ENCODE measurements around the gene C11orf42. TPM values are rescaled to one million over a fixed set of nuclear protein-coding genes. Genes with fewer than 3 reads are reported as not detected.

C11orf42 gene
- not detected for total RNA-seq

GRCh38 chr11:6205366-6205765 is at the start of gene C11orf42:
TSS of gene C11orf42 (plus strand) at chr11:6205557. CDS start at chr11:6205616, 59 bp downstream.
- DNase-seq, result no peak

DNA sequence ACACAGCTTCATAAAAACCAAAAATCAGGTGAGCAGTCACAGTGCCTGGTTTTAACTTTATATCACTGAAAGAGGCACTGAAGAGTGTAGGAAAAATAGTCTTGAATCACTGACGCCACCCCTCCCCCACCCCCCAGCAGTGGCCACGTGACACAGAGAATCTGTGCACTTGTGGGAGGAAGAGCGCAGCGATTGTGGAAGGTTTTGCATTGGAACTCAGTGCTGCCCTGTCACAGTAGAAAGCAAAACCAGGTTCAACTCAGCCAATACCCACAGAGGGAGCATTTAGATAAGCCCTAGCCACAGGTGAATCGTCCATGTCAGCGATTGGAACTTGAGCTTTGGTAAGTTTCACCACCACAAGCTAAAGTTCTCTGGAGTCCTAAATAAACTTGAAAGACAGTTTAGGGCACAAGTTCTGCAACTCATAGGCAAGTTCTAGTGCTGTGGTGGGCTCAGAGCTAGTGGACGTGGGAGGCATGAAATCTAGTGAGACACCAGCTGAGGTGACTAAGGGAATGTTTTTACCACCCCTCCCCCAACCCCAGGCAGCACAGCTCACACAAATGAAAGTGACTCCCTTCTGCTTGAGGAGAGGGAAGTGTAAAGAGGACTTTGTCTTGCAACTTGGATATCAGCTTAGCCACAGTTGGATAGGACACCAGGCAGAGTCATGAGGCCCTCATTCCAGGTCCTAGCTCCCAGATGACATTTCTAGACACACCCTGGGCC is 48.6 kb upstream of the C11orf42 start:
- no peak for DNase-seq

DNA sequence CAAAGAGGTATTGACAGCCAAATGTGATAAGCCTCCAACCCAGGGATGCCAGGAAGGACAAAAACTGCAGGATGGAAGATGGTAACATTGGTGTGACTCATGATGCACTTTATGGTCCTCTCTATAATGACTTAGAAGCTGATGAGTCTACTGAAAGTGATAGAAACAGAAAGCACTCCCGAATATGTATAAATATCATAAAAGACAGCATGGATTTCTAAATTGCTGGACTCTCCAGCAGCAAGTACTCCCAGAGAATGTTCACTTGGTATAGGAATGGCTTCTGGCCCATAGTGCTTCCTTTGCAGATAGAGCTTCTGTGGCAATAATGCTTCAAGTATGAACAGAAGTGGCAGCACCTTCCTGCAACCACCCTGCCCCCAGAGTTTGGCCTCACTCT is 35.1 kb upstream of the C11orf42 start, which contains the start of gene OR52B2:
TSS of gene OR52B2 (minus strand) at position 101 of the 400 bp plus-strand sequence. CDS start at position 101, 0 bp downstream.
- no peak for DNase-seq

GRCh38 chr11:6175440-6175839 is 29.9 kb upstream of the C11orf42 start:
- DNase-seq, result no peak

DNA sequence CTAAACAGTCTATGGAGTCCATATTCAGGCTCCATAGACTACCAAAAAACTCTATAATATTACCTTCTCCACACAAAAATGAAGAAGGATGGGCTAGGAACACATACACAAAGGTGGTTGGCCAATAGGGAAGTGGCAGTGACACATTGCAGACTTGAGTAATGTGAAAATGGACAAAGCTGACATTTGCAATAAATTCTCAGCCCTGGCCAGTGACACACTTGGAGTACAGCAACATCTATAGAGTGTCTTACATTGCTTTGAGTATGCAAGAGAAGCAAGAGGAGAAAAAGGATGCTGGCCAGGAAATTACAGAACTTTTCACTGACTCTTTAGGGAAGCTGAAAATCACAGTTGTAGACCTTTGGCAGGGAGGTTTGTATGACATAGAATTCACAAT is 13.6 kb upstream of the C11orf42 start:
- no peak for DNase-seq

GRCh38 chr11:6194065-6194581 is 11.2 kb upstream of the C11orf42 start:
- no peak for DNase-seq

GRCh38 chr11:6196396-6196795 is 9.0 kb upstream of the C11orf42 start:
- no peak for DNase-seq

GRCh38 chr11:6197466-6198200 is 7.7 kb upstream of the C11orf42 start:
- no peak for DNase-seq

DNA sequence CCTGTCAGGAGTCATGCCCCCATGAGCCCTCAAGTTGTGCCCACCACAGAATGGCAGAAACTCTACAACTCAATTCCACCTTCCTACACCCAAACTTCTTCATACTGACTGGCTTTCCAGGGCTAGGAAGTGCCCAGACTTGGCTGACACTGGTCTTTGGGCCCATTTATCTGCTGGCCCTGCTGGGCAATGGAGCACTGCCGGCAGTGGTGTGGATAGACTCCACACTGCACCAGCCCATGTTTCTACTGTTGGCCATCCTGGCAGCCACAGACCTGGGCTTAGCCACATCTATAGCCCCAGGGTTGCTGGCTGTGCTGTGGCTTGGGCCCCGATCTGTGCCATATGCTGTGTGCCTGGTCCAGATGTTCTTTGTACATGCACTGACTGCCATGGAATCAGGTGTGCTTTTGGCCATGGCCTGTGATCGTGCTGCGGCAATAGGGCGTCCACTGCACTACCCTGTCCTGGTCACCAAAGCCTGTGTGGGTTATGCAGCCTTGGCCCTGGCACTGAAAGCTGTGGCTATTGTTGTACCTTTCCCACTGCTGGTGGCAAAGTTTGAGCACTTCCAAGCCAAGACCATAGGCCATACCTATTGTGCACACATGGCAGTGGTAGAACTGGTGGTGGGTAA is 6.1 kb upstream of the C11orf42 start, which contains the start of gene OR52W1:
TSS of gene OR52W1 (plus strand) at position 51 of the 637 bp plus-strand sequence. CDS start at position 51, 0 bp downstream.
- DNase-seq, result no peak

DNA sequence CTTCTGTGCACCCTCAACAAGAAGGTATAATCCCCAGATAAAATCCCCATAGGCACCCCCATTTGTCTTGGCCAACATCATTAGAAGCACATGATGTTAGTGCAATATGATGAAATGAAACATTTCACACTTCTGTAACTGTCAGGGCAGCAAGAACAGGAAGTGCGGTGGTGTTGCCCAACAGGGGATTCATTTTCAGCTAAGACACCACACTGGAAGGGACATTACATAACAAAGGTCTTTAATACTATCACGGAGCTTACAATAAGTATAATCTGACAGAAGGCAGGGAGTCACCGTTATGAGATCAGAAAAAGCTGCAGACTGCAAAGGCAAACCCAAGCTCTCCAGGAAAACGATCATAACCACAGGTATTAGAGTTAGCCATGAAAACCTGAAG is 4.4 kb upstream of the C11orf42 start:
- no peak for DNase-seq

DNA sequence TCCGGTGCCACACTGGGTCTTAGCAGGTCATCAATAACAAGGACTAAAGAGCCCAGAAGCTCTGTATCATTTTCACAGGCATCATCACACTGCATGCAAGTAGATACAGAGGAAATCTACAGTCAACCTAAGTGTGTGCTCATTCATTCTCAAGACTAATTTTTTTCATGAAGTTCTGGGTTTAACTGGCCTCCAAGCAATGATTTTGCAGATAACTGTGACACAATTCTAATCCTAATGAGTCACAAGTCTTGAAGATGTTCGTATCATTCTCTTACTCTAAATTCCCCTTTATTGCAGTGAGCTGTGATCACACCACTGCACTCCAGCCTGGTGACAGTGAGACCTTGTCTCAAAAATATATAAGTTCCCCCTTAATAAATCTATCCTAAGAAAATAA is 3.9 kb upstream of the C11orf42 start:
- no peak for DNase-seq

DNA sequence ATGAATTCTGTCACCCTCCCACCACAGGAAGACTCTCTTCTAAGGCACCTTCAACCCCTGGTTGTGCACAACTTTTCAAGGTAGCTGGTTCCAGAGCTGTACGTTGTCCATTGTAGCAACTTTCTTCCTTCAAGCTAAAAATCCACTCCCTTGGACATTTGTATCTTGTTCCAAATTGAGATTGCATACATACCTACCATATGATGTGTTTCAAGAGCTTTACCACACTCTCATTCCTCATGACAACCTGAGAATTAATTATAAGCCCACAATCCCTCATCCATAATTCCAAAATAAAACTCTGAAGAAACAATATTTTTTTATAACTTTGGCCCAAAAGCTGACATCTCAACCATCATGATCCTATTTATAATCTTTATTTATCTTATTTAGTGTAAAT is 3.3 kb upstream of the C11orf42 start:
- no peak for DNase-seq

- no peak for DNase-seq
These were observed 2.0 kb upstream of the C11orf42 start for GRCh38 chr11:6203327-6203726.

DNA sequence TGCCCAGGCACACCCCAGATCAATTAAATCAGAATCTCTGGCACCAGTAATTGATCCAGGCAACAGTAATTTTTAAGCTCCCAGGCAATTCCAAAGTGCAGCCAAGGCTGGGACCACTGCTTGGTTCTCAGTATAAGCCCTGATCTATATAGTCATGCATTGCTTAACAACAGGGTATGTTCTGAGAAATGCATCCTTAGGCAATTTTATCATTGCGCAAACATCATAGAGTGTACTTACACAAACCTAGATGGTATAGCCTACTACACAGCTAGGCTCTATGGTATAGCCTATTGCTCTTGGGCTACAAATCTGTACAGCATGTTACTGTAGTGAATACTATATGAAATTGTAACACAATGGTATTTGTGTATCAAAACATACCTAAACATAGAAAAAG is 651 bp upstream of the C11orf42 start:
- no peak for DNase-seq

DNA sequence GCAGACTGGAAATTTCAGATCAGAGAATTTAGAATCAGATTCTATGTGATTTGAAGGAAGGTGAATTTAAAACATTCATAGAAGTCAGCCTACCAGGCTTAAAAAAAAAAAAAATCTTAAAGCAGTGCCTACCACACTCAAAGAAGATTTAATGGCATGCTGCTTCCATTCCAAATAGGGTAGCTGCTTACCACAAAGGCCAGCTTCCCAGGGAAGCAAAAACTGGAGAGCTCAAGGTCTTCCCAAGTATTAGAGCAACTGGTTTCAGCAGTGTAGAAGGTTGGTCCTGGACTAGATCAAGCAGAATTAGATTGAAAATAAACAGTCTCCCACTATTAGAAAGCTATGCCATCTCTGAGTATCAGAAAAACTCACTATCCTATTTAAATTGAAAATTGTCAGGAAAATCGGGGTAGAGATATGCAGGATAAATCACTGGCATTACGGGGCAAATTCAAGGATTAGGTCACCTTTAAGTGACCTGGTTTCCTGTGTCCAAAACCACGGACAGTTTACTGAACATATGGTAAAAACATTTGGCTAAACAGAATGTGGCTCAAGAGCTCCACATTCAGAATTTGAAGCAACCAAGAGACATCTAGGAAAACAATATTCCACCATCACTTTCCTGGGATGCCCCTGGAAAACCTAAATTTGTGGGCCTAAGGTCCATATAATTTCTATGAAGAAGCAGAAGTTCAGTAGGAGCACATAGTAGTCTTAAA is 1.3 kb downstream of the C11orf42 start:
- no peak for DNase-seq

DNA sequence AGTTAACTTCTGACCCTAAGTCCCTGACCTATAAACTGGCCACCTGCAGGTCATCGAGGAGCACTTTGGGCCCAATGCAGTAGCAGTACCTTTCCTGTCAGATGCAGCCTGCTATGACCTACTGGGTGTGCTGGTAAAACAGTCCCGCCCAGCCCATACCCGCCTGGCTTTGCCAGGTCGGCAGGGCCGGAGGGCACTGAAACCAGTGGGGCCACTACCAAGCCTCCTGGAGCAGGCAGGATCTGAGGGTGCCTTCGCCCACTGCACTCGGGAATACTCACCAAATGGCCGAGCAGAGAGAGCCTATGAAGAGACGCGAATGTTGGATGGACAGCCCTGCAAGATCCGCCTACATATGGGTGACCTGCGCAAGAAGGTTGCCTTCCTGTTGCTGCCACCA is 4.4 kb downstream of the C11orf42 start:
- DNase-seq, result no peak

- DNase-seq, result no peak
These were observed 5.1 kb downstream of the C11orf42 start for GRCh38 chr11:6210274-6210955.

DNA sequence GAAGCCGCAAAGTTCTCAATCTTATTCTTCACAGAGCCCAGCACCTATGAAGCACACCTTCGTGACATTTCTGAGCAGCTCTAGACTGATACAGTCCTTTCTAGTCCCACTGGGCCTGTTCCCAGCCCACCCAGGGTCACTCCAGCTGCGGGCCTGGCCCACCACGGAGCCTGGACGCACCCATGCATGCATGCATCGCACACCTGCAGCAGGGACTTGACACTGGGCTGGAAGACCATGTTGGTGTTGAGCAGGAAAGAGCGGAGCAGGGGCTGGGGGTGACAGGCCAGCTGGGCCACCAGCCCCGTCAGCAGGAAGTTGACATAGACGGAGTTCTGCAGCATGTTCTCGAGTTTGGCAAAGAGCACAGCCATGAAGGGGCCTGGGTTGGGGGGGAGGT is 9.2 kb downstream of the C11orf42 start:
- DNase-seq, result no peak

- no peak for DNase-seq
These were observed 11.1 kb downstream of the C11orf42 start for GRCh38 chr11:6216501-6216900.

DNA sequence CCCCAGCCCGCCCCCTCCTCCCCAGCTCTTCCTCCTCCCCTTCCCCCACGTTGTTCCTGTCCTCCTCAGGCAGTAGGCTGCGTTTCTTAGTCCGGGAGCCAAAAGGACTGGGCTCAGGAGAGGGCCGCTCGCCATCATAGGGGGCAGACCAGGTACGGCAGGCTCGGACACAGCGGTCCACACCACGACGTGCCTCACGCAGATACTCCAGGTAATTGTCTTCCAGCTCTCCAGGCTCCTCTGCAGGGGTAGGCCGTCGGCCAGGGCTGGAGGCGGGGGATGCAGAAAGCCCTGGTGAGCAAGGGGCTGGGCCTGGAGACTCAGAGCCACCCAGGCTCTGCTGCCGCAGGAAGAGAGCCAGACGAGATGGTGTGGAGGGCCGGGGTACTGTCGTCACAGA is 12.4 kb downstream of the C11orf42 start:
- DNase-seq, result no peak

GRCh38 chr11:6219359-6219758 is 14.0 kb downstream of the C11orf42 start:
- DNase-seq, result no peak

DNA sequence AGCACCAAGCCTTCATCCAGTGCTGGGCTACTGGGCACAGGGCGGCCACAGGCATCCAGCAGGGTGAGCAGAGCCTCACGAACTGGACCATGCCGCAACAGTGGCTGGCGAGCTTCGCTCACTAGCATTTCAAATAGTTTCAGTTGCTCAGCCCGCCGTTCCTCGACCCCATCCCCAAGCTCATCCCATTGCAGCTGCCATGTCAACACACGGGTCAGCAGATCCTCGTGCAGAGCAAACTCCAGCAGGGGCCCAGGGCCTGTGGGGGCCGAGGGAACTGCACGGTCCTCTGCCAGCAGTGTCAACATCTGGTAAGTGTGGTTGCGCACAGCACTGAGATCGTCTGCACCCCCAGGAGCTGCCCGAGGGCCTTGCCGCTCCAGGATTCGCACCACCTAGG is 18.5 kb downstream of the C11orf42 start:
- DNase-seq, result no peak
